ENCODE results near the gene NFIC. TPM values are rescaled to one million over a fixed set of nuclear protein-coding genes. Genes with fewer than 3 reads are reported as not detected.

NFIC gene
- total RNA-seq, 1 experiment from 2014 or later: 56.3 TPM

DNA sequence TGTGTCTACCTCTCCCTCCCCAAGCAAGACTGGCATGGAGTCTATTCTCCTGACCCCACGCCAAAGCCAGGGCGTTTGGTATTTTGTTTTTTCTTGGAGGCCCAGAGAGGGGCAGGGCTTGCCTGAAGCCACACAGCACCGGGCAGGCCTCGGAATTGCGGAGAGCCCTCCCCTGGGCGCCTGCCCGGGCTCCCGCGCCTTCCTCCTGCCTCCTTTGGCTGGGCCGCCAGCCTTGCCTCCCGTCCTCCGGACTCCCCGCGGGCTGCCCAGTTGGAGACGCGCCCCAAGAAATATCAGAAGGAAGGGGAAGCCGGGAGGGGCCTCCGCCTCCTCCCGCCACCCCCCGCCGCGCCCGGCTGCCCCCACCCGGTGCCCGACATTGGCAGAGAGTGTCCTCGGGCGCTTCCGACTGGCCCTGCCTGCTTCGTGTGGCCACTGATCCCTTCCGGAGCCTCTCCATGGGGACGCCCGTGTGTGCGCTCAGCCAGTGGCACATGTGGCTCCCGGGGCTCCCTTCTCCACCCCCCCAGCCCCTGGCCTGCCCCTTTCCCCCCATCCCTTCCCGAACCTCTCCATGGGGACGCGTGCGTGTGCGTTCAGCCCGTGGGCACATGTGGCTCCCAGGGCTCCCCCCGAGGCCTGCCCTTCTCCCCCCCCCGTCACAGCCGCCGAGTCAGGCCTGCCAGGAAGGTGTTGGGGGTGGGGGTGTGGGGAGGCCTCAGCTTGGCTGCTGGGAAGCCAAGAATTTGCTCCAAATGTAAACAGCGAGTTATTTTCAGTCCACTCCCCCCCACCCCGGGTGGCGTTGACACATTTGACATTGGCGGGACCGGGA, 37.3 kb downstream of the NFIC start:
- Mint-ChIP-seq H3K4me1 (ENCODE audit: low read depth, unreplicated experiment) (no peaks in the 10 kb centered on the region), H3K4me3 (ENCODE audit: low read depth, unreplicated experiment) (no peak overlapping the region), H3K27ac (ENCODE audit: unreplicated experiment) (no peak overlapping the region), H3K9me3 (ENCODE audit: low read depth, unreplicated experiment) (no peaks in the 10 kb centered on the region), H3K36me3 (ENCODE audit: insufficient read depth, unreplicated experiment) (peaks cover 11% of the 10 kb centered on the region), H3K27me3 (ENCODE audit: unreplicated experiment) (no peaks in the 10 kb centered on the region)
- DNase-seq: no peak
- TF ChIP-seq, protein P1, sequence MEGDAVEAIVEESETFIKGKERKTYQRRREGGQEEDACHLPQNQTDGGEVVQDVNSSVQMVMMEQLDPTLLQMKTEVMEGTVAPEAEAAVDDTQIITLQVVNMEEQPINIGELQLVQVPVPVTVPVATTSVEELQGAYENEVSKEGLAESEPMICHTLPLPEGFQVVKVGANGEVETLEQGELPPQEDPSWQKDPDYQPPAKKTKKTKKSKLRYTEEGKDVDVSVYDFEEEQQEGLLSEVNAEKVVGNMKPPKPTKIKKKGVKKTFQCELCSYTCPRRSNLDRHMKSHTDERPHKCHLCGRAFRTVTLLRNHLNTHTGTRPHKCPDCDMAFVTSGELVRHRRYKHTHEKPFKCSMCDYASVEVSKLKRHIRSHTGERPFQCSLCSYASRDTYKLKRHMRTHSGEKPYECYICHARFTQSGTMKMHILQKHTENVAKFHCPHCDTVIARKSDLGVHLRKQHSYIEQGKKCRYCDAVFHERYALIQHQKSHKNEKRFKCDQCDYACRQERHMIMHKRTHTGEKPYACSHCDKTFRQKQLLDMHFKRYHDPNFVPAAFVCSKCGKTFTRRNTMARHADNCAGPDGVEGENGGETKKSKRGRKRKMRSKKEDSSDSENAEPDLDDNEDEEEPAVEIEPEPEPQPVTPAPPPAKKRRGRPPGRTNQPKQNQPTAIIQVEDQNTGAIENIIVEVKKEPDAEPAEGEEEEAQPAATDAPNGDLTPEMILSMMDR (IDR thresholded peaks at IDR 0.05; ENCODE audit: unreplicated experiment): no peak
- BruUV-seq (replicated peaks): no TSS peak
- CTCF ChIA-PET: no interaction called here
- intact Hi-C loops (cut with micrococcal nuclease; ENCODE audit: unreplicated experiment): no loop called here

DNA sequence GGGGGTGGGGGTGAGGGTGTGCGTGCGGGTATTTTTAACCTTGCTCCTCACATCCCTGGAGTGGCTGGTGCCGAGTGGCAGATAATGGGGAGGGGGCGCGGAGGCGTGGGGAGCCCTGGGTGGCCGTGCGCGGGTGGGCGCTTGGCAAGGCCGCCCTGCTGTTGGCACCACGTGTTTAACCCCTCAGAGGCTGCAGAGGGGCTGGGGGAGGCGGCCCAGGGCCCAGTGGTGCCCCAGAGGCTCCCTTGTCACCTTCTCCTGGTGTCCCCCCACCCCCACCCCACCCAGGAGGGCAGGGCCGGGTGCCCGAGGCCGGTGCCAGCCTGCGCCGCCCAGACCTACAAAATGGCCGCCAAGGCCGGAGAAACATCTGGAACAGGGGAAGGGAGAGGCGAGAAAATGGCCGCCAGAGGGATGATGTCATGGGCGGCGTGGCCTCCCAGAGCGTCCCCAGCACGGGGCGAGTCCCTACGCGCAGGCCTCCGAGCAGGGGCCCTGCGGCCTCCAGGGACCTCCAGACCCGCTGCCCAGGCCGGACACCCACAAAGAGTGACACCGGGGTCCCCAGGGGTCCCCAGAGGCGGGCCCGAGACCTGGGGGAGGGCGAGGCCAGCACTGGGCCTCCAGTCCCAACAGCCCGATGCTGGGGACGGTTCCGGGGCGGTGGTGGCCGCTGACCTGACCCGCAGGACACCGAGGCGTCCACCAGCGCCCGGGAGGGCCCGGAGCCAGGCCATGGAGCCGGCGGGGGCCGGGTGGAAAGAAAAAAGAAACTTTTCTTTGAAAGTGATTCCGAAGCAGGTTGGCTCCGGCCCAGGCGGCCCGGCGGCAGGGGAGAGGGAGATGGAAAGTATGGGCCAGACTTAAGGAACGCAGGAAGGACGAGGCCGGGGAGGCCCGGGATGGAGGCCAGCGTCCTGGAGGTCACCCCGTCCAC, 38.2 kb downstream of the NFIC start:
- no peak for DNase-seq
- Mint-ChIP-seq H3K27ac (ENCODE audit: unreplicated experiment) (no peak overlapping the region), H3K9me3 (ENCODE audit: low read depth, unreplicated experiment) (no peaks in the 10 kb centered on the region), H3K27me3 (ENCODE audit: unreplicated experiment) (no peaks in the 10 kb centered on the region), H3K4me1 (ENCODE audit: low read depth, unreplicated experiment) (no peaks in the 10 kb centered on the region), H3K4me3 (ENCODE audit: low read depth, unreplicated experiment) (no peak overlapping the region), H3K36me3 (ENCODE audit: insufficient read depth, unreplicated experiment) (peaks cover 11% of the 10 kb centered on the region)
- CTCF ChIA-PET: no interaction called here
- intact Hi-C loops (cut with micrococcal nuclease; ENCODE audit: unreplicated experiment): no loop called here
- no TSS peak for BruUV-seq (replicated peaks)
- TF ChIP-seq, protein P1 (IDR thresholded peaks at IDR 0.05; ENCODE audit: unreplicated experiment): no peak

DNA sequence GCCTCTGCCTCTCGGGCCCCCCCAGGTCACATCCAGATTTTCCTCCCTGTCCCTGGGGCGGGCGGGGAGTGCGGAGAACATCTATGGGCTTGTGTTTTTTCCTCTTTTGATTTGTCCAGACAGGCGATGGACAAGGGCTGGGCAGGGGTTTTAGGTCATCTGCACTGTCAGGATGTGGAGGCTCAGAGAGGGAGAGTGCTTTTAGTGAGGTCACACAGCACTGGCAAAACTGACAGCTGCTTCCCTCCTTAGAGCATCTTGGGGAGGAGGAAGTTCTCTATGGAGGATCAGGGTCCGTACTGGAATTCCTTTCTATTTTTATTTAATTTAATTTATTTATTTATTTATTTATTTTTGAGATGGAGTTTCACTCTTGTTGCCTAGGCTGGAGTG, 38.9 kb downstream of the NFIC start:
- intact Hi-C loops (cut with micrococcal nuclease; ENCODE audit: unreplicated experiment): no loop called here
- TF ChIP-seq, protein P1 (IDR thresholded peaks at IDR 0.05; ENCODE audit: unreplicated experiment): no peak
- Mint-ChIP-seq H3K36me3 (ENCODE audit: insufficient read depth, unreplicated experiment) (peaks cover 11% of the 10 kb centered on the region), H3K4me3 (ENCODE audit: low read depth, unreplicated experiment) (no peak overlapping the region), H3K27me3 (ENCODE audit: unreplicated experiment) (no peaks in the 10 kb centered on the region), H3K4me1 (ENCODE audit: low read depth, unreplicated experiment) (no peaks in the 10 kb centered on the region), H3K27ac (ENCODE audit: unreplicated experiment) (no peak overlapping the region), H3K9me3 (ENCODE audit: low read depth, unreplicated experiment) (no peaks in the 10 kb centered on the region)
- DNase-seq: no peak
- BruUV-seq (replicated peaks): no TSS peak
- CTCF ChIA-PET: no interaction called here

DNA sequence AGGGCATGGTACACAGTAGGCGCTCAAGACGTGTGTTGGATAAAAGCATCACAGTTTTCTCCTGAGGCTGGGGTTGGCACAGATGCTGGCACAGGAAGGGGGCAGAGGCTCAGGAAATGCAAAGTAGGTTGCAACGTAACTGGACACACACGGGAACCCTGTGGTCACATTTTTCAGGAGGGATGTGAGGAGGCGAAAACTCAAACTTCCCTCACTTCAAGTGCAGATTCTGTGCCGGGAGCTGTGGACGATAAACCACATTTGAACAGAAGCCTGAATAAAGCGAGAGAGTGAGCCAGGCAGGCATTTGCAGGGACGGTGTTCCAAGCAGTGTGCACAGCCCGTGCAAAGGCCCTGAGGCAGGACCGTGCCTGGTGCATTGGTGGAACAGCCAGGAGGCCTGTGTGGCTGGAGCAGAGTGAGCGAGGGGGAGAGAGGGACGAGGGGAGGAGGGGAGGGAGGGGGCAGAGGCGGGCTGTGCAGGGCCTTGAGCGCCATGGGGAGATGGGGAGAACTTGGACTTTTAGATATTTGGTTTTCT, 40.3 kb downstream of the NFIC start:
- TF ChIP-seq, protein P1 (IDR thresholded peaks at IDR 0.05; ENCODE audit: unreplicated experiment): no peak
- intact Hi-C loops (cut with micrococcal nuclease; ENCODE audit: unreplicated experiment): no loop called here
- Mint-ChIP-seq H3K9me3 (ENCODE audit: low read depth, unreplicated experiment) (no peaks in the 10 kb centered on the region), H3K4me3 (ENCODE audit: low read depth, unreplicated experiment) (no peak overlapping the region), H3K27ac (ENCODE audit: unreplicated experiment) (no peak overlapping the region), H3K27me3 (ENCODE audit: unreplicated experiment) (no peaks in the 10 kb centered on the region), H3K4me1 (ENCODE audit: low read depth, unreplicated experiment) (no peaks in the 10 kb centered on the region), H3K36me3 (ENCODE audit: insufficient read depth, unreplicated experiment) (peaks cover 11% of the 10 kb centered on the region)
- CTCF ChIA-PET: no interaction called here
- no peak for DNase-seq
- no TSS peak for BruUV-seq (replicated peaks)

All from Calu3 (cell line).